Hepatocyte (in vitro differentiated cells): ENCODE results near the gene GNS.

Source experiments
- EZH2 ChIP-seq: fragments of 200-600 bp; sonication (generic); IDR thresholded peaks from 2 replicates; pipeline ENCODE4 v1.6.1; 2016; ENCODE audit warnings: antibody characterized with exemption, mild to moderate bottlenecking, borderline replicate concordance
- TF ChIP-seq, protein P1 (sequence below): fragments of 200-600 bp; sonication (generic); IDR thresholded peaks from 2 replicates; pipeline ENCODE4 v1.5.1; 2016; ENCODE audit warnings: antibody characterized with exemption, mild to moderate bottlenecking; ENCODE audit not compliant: poor library complexity

DNA sequence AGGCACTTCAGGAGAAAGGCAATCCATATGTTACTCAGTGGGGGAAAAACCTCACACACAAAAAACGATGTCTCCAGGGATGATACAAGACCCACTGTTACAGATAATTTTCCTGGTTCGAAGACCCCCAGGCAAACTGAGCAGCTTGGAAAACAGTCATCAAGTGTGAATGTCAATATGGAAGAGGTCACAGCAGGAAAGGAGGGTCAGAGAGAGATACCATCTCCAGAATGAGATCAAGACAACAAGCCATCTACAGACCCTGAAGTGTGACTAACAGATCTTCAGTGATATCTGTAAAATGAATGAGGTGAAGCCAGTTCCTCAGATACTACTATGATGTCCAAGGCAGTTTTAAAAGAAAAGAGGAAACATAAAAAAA lies 28.6 kb downstream of the GNS start:
- no peak for TF ChIP-seq EZH2
- TF ChIP-seq, protein P1, sequence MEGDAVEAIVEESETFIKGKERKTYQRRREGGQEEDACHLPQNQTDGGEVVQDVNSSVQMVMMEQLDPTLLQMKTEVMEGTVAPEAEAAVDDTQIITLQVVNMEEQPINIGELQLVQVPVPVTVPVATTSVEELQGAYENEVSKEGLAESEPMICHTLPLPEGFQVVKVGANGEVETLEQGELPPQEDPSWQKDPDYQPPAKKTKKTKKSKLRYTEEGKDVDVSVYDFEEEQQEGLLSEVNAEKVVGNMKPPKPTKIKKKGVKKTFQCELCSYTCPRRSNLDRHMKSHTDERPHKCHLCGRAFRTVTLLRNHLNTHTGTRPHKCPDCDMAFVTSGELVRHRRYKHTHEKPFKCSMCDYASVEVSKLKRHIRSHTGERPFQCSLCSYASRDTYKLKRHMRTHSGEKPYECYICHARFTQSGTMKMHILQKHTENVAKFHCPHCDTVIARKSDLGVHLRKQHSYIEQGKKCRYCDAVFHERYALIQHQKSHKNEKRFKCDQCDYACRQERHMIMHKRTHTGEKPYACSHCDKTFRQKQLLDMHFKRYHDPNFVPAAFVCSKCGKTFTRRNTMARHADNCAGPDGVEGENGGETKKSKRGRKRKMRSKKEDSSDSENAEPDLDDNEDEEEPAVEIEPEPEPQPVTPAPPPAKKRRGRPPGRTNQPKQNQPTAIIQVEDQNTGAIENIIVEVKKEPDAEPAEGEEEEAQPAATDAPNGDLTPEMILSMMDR = no peak
